ENCODE data around the gene SFMBT2.

DNA sequence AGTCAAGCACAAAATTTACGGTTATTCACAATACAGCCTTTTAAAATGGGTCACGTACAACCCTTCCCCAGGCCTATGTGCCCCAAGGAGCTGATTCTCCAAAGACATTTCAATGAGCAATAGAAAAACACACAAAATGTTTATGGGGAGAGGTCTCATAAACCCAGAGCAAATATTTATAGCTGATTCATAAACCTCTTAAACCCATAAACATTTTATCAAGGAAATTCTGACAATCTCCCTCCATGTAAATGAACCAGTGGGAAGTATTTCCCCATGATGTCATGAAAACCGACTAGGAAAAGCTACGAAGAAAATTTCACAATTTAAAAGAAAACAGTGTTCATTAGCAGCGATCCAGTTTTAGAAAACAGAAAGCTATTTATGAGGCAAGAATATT is 36.0 kb downstream of the SFMBT2 start:
- TF ChIP-seq, protein P1, sequence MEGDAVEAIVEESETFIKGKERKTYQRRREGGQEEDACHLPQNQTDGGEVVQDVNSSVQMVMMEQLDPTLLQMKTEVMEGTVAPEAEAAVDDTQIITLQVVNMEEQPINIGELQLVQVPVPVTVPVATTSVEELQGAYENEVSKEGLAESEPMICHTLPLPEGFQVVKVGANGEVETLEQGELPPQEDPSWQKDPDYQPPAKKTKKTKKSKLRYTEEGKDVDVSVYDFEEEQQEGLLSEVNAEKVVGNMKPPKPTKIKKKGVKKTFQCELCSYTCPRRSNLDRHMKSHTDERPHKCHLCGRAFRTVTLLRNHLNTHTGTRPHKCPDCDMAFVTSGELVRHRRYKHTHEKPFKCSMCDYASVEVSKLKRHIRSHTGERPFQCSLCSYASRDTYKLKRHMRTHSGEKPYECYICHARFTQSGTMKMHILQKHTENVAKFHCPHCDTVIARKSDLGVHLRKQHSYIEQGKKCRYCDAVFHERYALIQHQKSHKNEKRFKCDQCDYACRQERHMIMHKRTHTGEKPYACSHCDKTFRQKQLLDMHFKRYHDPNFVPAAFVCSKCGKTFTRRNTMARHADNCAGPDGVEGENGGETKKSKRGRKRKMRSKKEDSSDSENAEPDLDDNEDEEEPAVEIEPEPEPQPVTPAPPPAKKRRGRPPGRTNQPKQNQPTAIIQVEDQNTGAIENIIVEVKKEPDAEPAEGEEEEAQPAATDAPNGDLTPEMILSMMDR (IDR thresholded peaks at IDR 0.05), result no peak
- TF ChIP-seq POLR2AphosphoS5 (IDR thresholded peaks at IDR 0.05), result no peak
- no peak for TF ChIP-seq POLR2A (IDR thresholded peaks at IDR 0.05)
- TF ChIP-seq EP300 (IDR thresholded peaks at IDR 0.05; ENCODE audit: low read depth), result no peak
